Mesendoderm (in vitro differentiated cells): ENCODE measurements around the gene GSTA4.
A peak's percentile ranks its signal among the peaks of the same experiment; 100 is the strongest.

Experiments
- DNase-seq: peaks from one replicate; pipeline ENCODE4 v3.0.0; 2013
- H2AK5ac ChIP-seq: 2 replicates; pipeline ENCODE4 v1.6.1; 2013; ENCODE audit warnings: low read length, inconsistent platforms
- H2BK120ac ChIP-seq: 2 replicates; pipeline ENCODE4 v1.6.1; 2013; ENCODE audit warnings: low read depth, mild to moderate bottlenecking, low read length, moderate library complexity, mixed read lengths
- H2BK15ac ChIP-seq: replicated peaks from 2 replicates; pipeline ENCODE4 v1.6.1; 2013; ENCODE audit warnings: low read depth, mild to moderate bottlenecking, moderate library complexity
- H2BK5ac ChIP-seq: 2 replicates; pipeline ENCODE4 v1.6.1; 2013; ENCODE audit warnings: low read length, inconsistent platforms
- H3K18ac ChIP-seq: 2 replicates; pipeline ENCODE4 v1.6.1; 2013; ENCODE audit warnings: mild to moderate bottlenecking, low read length, mixed read lengths
- H3K23ac ChIP-seq: one replicate; pipeline ENCODE4 v1.6.1; 2013; ENCODE audit warnings: low read length
- H3K27ac ChIP-seq: 2 replicates; pipeline ENCODE4 v1.5.1; 2013; ENCODE audit warnings: low read depth, mild to moderate bottlenecking, inconsistent platforms, low read length, moderate library complexity
- H3K27me3 ChIP-seq: 2 replicates; pipeline ENCODE4 v1.6.1; 2013; ENCODE audit warnings: low read length, control low read depth, mild to moderate bottlenecking, inconsistent platforms; ENCODE audit not compliant: insufficient read depth, poor library complexity
- H3K36me3 ChIP-seq: 2 replicates; pipeline ENCODE4 v1.6.1; 2013; ENCODE audit warnings: low read length, inconsistent platforms; ENCODE audit not compliant: control insufficient read depth, insufficient read depth
- H3K4ac ChIP-seq: one replicate; pipeline ENCODE4 v1.6.1; 2013; ENCODE audit warnings: low read depth, mild to moderate bottlenecking, low read length, moderate library complexity
- H3K4me1 ChIP-seq: 2 replicates; pipeline ENCODE4 v1.6.1; 2013; ENCODE audit warnings: low read depth, low read length, inconsistent platforms; ENCODE audit not compliant: control insufficient read depth
- H3K4me2 ChIP-seq: 2 replicates; pipeline ENCODE4 v1.6.1; 2013; ENCODE audit warnings: low read length
- H3K4me3 ChIP-seq: 2 replicates; pipeline ENCODE4 v1.5.1; 2013; ENCODE audit warnings: mild to moderate bottlenecking, low read length
- H3K56ac ChIP-seq: one replicate; pipeline ENCODE4 v1.6.1; 2013; ENCODE audit warnings: low read length
- H3K79me1 ChIP-seq: 2 replicates; pipeline ENCODE4 v1.6.1; 2013; ENCODE audit warnings: low read length, inconsistent platforms
- H3K79me2 ChIP-seq: 2 replicates; pipeline ENCODE4 v1.6.1; 2013; ENCODE audit warnings: mild to moderate bottlenecking, low read length; ENCODE audit not compliant: control insufficient read depth, insufficient read depth
- H3K9ac ChIP-seq: 2 replicates; pipeline ENCODE4 v1.6.1; 2013; ENCODE audit warnings: low read length, inconsistent platforms
- H4K5ac ChIP-seq: one replicate; pipeline ENCODE4 v1.6.1; 2013; ENCODE audit warnings: low read length
- H4K8ac ChIP-seq: one replicate; pipeline ENCODE4 v1.6.1; 2013; ENCODE audit warnings: low read depth, mild to moderate bottlenecking, control low read depth, low read length, moderate library complexity
- WGBS: extraction: QIAGEN DNeasy Blood & Tissue Kit; methylation state at CpG from one replicate; pipeline ENCODE4 v1.1.7; 2013; ENCODE audit warnings: low lambda C conversion rate, missing lambda C conversion rate; ENCODE audit not compliant: insufficient coverage; ENCODE audit errors: extremely low coverage; 5-methylcytosine and 5-hydroxymethylcytosine counted together

GSTA4 gene

DNA sequence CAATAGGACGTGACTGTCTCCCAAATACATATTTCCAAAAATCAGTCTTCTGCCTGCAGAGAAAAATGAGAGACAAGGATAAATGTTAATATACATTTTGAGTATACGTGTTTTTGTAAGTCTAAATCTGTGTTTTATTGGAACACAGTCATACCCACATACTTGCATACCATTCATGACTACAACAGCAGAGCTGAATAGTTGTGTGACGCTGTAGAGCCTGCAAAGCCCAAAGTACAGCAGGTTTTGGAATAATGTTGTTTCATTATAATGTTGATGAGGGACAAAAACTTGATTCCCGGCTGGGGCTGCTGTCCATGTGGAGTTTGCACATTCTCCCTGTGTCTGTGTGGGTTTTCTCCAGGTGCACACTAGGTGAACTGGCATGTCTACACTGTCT lies 46.3 kb upstream of the GSTA4 start:
- no peak overlapping the region for H3K18ac ChIP-seq
- H3K4me1 ChIP-seq = peaks cover 6% of the 10 kb centered on the region
- H3K79me1 ChIP-seq = no peaks in the 10 kb centered on the region
- no peaks in the 10 kb centered on the region for H3K79me2 ChIP-seq
- H3K4me2 ChIP-seq = no peak overlapping the region
- H2BK120ac ChIP-seq = no peak overlapping the region
- no peaks in the 10 kb centered on the region for H3K36me3 ChIP-seq
- H2AK5ac ChIP-seq = no peak overlapping the region
- no peak overlapping the region for H3K27ac ChIP-seq
- H3K9ac ChIP-seq = no peak overlapping the region
- H3K4ac ChIP-seq = no peak overlapping the region
- no peak overlapping the region for H4K8ac ChIP-seq
- no peak overlapping the region for H3K56ac ChIP-seq
- H3K27me3 ChIP-seq = no peaks in the 10 kb centered on the region
- no CpG with 5 or more reads among the region's 4 CpGs for WGBS
- H4K5ac ChIP-seq = no peak overlapping the region
- H2BK5ac ChIP-seq = no peak overlapping the region
- H3K4me3 ChIP-seq = no peak overlapping the region
- H3K23ac ChIP-seq = no peak overlapping the region
- DNase-seq = no peak
- no peak overlapping the region for H2BK15ac ChIP-seq

GRCh38 chr6:53038596-53038995 lies 43.5 kb upstream of the GSTA4 start:
- H3K4me1 ChIP-seq = no peaks in the 10 kb centered on the region
- H3K9ac ChIP-seq = no peak overlapping the region
- no peak overlapping the region for H3K4me3 ChIP-seq
- H3K4ac ChIP-seq = no peak overlapping the region
- H2BK15ac ChIP-seq = no peak overlapping the region
- H3K79me2 ChIP-seq = no peaks in the 10 kb centered on the region
- no peaks in the 10 kb centered on the region for H3K79me1 ChIP-seq
- no peaks in the 10 kb centered on the region for H3K27me3 ChIP-seq
- no peak overlapping the region for H3K4me2 ChIP-seq
- H3K18ac ChIP-seq = no peak overlapping the region
- H2BK5ac ChIP-seq = no peak overlapping the region
- no peak for DNase-seq
- no peak overlapping the region for H3K56ac ChIP-seq
- no peak overlapping the region for H2AK5ac ChIP-seq
- H3K36me3 ChIP-seq = no peaks in the 10 kb centered on the region
- H4K5ac ChIP-seq = no peak overlapping the region
- no peak overlapping the region for H3K27ac ChIP-seq
- H2BK120ac ChIP-seq = no peak overlapping the region
- H3K23ac ChIP-seq = no peak overlapping the region
- no peak overlapping the region for H4K8ac ChIP-seq

- H3K36me3 ChIP-seq = no peaks in the 10 kb centered on the region
- no peaks in the 10 kb centered on the region for H3K79me2 ChIP-seq
- H3K4me2 ChIP-seq = no peak overlapping the region
- no peaks in the 10 kb centered on the region for H3K79me1 ChIP-seq
- no peak overlapping the region for H4K8ac ChIP-seq
- no peak overlapping the region for H2BK120ac ChIP-seq
- H3K4me3 ChIP-seq = no peak overlapping the region
- H3K18ac ChIP-seq = no peak overlapping the region
- H2AK5ac ChIP-seq = no peak overlapping the region
- H3K56ac ChIP-seq = no peak overlapping the region
- no peaks in the 10 kb centered on the region for H3K4me1 ChIP-seq
- no peak overlapping the region for H4K5ac ChIP-seq
- no CpG with 5 or more reads among the region's 1 CpG for WGBS
- H3K23ac ChIP-seq = no peak overlapping the region
- H2BK5ac ChIP-seq = no peak overlapping the region
- no peaks in the 10 kb centered on the region for H3K27me3 ChIP-seq
- no peak overlapping the region for H3K27ac ChIP-seq
- no peak overlapping the region for H3K9ac ChIP-seq
- no peak overlapping the region for H2BK15ac ChIP-seq
- DNase-seq = no peak
- no peak overlapping the region for H3K4ac ChIP-seq
These were observed 43.1 kb upstream of the GSTA4 start for GRCh38 chr6:53038141-53038540.

DNA sequence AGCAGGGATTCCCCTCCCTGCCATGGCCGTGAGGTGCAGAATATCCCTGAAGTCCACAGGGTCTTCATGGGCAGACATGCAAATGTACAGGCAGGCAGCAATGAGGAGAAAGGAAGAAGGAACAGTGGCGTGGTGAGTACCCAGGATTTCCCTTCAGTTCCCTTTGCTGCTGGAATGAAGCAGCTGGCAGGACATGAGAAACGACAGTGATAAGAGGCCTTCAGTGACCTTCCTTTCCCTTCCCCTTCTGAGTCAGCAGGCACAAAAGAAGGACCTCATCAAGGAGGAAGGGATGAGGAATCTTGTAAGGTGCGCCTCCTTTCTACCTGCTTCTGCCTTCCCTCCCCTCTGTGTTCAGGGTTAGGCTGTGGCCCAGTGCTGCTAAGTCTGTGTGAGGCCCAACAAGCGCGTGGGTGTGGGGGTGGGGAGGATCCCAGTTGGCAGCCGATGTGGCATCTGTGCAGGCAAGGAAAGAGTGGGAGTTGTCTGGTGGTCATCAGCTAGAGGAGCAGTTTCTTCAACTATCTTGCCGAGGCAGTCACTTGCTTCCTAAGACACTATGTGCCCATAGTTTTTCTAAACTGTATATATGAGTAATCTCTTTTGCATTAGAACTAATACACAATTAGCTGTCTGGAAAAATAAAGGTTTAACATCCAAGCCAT lies 40.6 kb upstream of the GSTA4 start:
- no CpG with 5 or more reads among the region's 8 CpGs for WGBS
- no peaks in the 10 kb centered on the region for H3K79me1 ChIP-seq
- no peaks in the 10 kb centered on the region for H3K79me2 ChIP-seq
- H3K18ac ChIP-seq = no peak overlapping the region
- H4K8ac ChIP-seq = no peak overlapping the region
- H3K23ac ChIP-seq = no peak overlapping the region
- no peak overlapping the region for H2AK5ac ChIP-seq
- H2BK5ac ChIP-seq = no peak overlapping the region
- no peak overlapping the region for H2BK120ac ChIP-seq
- no peak overlapping the region for H3K4ac ChIP-seq
- no peaks in the 10 kb centered on the region for H3K4me1 ChIP-seq
- no peak overlapping the region for H3K4me2 ChIP-seq
- H3K27ac ChIP-seq = no peak overlapping the region
- peak; percentile 6 for DNase-seq
- no peak overlapping the region for H3K4me3 ChIP-seq
- H3K56ac ChIP-seq = no peak overlapping the region
- no peak overlapping the region for H3K9ac ChIP-seq
- no peak overlapping the region for H2BK15ac ChIP-seq
- no peaks in the 10 kb centered on the region for H3K27me3 ChIP-seq
- no peaks in the 10 kb centered on the region for H3K36me3 ChIP-seq
- no peak overlapping the region for H4K5ac ChIP-seq

DNA sequence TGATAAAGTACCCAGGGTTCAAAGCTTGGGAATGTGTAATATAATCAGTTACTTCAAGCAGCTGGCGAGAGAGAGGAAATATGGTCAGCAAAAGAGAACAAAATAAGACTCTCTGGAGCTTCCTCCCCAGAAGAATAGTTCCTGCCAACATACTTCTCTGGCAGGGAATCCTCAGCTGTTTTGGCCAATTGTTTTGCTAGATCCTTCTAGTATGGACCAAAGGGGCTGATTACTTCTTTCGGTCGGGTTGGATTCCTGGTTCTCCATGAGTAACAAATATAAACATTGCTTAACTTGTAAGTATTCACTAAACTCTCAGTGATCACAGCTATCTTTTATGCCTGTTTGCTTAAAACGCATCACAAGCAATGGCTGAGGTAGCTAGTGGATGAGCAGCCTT lies 38.7 kb upstream of the GSTA4 start:
- no peak overlapping the region for H2BK120ac ChIP-seq
- H3K9ac ChIP-seq = no peak overlapping the region
- H2AK5ac ChIP-seq = no peak overlapping the region
- no peaks in the 10 kb centered on the region for H3K79me1 ChIP-seq
- H4K5ac ChIP-seq = no peak overlapping the region
- no peaks in the 10 kb centered on the region for H3K79me2 ChIP-seq
- H3K18ac ChIP-seq = no peak overlapping the region
- no peak overlapping the region for H3K4ac ChIP-seq
- H3K23ac ChIP-seq = no peak overlapping the region
- no peaks in the 10 kb centered on the region for H3K36me3 ChIP-seq
- DNase-seq = no peak
- no peaks in the 10 kb centered on the region for H3K4me1 ChIP-seq
- no peak overlapping the region for H3K4me3 ChIP-seq
- no peak overlapping the region for H2BK15ac ChIP-seq
- H3K56ac ChIP-seq = no peak overlapping the region
- H2BK5ac ChIP-seq = no peak overlapping the region
- H3K27ac ChIP-seq = no peak overlapping the region
- no peaks in the 10 kb centered on the region for H3K27me3 ChIP-seq
- no peak overlapping the region for H3K4me2 ChIP-seq
- no peak overlapping the region for H4K8ac ChIP-seq
- no CpG with 5 or more reads among the region's 4 CpGs for WGBS

- Histone ChIP-seq H3K4ac (no peak overlapping the region), H3K23ac (no peak overlapping the region), H3K27me3 (no peaks in the 10 kb centered on the region), H3K4me2 (no peak overlapping the region), H3K56ac (no peak overlapping the region), H2BK120ac (no peak overlapping the region), H3K36me3 (no peaks in the 10 kb centered on the region), H2BK15ac (no peak overlapping the region), H2AK5ac (no peak overlapping the region), H2BK5ac (no peak overlapping the region), H3K4me3 (no peak overlapping the region), H3K79me1 (no peaks in the 10 kb centered on the region), H3K79me2 (no peaks in the 10 kb centered on the region), H3K4me1 (no peaks in the 10 kb centered on the region), H4K8ac (no peak overlapping the region), H3K18ac (no peak overlapping the region), H4K5ac (no peak overlapping the region), H3K9ac (no peak overlapping the region), H3K27ac (no peak overlapping the region)
- no CpG with 5 or more reads among the region's 4 CpGs for WGBS
- no peak for DNase-seq
These were observed 37.8 kb upstream of the GSTA4 start for GRCh38 chr6:53032849-53033248.
